HG03460 (cell line): ENCODE measurements around the gene SORCS1.
"Not testable (repeated sequence)": the region's sequence is repeated elsewhere in the genome, so short reads cannot be mapped to it uniquely, and the experiment has no call there.

Experiments
- ATAC-seq: cut with Tn5 transposase; IDR thresholded peaks from one replicate; pipeline ENCODE4 v1.9.1; 2021; ENCODE audit not compliant: unreplicated experiment

The SORCS1 gene

DNA sequence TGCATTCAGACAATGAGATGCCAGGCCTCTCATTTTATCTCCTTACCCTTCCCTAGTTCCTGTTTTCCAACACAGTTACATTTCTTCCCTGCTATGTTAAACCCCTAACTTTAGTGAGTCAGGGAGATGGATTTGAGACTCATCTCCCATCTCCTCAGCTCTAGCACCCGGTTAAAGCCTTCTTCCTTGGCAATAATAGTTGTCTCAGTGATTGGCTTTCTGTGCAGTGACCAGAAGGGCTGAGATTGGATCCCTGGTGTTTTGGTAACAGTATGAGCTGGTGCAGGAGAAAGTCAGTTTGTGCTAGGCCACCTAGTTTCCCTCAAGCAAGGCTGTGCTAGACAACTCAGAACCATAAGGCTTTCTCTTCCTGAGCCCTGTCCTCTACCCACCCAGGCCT is 212.5 kb downstream of the SORCS1 start:
- ATAC-seq: no peak

DNA sequence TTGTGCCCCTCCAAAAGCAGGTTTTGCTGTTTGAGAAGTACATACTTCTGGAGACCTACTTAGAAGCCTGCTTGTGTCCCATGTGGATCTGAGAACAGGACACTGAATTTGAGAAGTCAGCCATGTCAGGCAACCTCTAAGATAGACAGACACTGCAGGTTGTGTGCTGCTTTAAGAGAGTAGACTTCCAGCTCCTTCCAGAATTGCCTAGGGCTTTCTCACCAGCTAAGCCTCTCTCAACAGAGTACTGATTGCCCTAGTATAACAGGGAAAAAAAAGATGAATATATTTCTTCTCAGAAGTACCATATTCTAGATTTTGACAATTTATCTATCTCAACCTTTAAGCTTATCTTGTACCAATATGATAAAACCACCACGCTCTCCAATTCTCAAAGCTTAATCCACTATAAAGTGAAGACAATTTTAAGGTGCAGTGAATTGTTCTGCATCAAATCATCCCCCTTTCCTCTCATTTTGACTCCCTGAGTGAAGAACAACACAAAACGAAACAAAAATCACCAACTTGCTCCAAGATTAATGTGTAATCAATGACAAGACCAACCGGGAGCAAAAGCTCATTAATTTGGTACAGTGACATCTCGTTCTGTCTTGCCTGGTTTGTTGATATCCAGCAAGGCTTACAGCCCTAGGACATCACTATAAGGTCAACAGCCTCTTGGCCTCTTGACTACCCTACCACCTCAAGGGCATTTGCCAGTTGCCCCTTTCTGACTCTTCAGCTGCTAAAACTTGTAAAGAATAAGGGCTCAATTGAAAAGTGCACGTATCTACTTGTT is 214.6 kb downstream of the SORCS1 start:
- ATAC-seq: no peak

DNA sequence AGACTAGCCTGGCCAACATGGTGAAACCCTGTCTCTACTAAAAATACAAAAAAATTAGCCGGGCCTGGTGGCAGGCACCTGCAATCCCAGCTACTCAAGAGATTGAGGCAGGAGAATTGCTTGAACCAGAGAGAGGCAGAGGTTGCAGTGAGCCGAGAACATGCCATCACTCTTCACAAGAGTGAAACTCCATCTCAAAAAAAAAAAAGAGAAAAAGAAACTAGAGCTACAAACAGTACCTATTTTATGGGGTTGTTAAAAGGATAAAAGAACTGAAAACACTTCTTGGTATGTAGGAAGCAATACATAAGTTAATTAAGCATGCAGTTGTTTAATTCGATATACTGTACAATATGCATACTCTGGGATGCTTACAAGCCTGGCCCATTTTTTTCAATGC is 216.9 kb downstream of the SORCS1 start:
- no peak for ATAC-seq

DNA sequence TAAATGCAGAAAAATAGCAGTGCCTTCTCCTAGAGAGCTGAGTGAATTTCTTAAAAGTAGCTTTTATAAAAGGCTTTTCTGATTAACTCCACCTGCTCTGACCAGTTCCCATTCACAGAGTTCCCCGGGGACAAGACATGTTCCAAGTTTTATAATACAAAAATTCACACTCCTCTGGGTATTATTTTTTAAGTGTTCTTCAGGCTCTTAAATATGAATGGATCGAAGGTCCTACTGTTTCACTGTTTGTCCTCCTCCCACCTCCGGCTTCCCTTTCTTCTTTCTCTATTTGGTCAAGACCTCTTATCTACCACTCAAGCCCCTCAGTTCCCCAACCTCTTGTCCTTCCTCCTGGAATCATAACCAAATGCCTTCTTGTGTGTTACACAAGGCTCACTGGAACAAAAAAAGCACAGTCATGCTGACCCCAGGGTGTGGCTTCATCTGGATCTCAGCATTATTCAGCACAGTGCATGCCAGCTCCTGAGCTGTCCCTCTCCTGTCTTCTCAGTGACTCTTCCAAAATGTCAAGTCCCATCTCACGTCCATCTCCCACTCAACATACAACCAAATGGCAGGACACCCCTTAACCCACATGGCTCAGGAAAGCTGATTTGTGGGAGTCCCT is 222.4 kb downstream of the SORCS1 start:
- no peak for ATAC-seq

DNA sequence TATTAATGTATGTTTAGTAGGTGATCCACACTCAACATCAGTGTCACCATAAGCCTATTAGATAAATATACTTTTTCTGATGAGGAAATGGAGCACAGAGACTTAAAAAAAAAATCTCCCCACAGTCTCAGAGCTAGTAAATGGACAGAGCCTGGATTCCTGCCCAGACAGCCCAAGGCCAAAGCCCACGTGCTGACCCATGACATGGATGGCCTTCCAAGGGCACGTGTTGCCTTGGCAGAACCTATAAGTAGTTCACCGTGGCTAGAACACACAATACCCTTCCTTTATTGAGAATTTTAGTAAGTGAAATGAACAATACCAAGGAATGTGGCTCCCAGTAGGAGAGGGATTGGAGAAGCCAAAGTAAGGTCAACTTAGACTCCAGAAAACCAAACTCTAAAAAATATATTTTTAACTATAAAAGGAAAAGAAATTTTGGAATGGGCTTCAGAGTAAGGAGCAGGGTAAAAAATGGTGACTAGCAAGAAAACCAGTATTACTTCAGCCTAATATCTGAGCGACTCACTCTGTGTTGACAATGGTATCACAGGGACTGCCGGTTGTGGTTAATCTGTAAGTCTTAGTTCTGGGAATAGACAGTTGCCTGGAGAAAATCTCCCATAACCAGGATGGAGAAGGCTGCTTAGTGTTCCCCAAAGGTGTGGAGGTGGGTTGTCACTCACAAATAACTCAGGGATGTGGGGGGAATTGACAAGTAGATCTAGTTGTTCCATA is 223.0 kb downstream of the SORCS1 start:
- ATAC-seq: no peak

DNA sequence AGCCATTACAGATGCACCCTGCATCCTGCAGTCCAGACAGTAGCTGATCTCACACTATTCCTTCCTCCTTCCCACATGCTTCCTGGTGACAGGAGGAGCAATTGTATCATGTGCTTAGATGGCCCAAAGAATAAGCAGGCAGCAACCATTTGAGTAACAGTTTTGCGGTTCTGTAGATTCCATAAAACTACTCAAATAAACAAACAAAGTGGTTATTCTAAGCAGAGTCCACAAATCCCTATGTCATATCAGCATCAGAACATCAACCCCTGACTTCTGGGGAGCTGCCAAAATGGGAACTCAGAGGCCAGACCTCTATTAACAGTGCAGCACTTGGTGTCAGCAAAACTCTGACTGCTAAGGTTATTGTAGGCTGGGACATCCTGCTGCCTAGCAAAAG is 226.0 kb downstream of the SORCS1 start:
- ATAC-seq: no peak

DNA sequence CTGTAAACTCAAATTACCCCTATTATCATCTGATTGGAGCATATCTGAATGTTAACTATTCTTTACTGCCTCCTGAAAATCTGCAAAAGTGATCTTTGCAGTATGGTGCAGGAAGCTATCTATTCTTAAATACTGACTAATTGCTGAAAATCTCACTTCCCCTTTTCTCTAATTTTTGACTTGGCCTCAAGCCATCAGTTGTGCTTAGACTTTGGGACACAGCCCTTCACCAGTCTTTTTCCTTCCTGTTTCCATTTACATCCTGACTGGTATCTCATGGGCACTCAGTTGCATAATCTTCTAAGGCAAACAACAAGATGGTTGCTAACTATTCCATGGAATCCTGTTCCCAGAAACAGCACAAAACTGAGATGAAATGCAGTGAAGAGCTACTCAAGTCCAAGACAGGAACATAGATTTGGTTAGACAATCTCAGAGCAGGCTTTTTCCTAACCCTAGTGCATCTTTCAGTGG is 228.5 kb downstream of the SORCS1 start:
- peak; percentile 65 for ATAC-seq

DNA sequence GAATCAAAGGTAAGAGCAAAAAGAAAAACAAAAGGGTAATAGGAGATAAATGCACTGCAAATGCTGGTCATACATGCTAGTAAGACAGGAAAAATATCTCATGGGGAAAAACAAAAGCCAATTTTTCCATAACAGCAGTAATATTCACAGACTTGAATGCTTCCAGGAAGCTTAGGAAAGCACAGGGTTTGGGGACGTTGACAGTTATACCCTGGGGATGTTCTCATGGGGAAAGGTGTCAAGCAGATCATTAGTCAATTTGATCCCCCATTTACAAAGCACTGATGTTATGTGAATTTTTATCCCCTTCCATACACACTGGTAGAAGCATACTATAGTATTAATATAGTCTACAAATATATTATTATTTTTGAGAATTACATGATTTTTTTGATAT is 232.7 kb downstream of the SORCS1 start:
- ATAC-seq: no peak

DNA sequence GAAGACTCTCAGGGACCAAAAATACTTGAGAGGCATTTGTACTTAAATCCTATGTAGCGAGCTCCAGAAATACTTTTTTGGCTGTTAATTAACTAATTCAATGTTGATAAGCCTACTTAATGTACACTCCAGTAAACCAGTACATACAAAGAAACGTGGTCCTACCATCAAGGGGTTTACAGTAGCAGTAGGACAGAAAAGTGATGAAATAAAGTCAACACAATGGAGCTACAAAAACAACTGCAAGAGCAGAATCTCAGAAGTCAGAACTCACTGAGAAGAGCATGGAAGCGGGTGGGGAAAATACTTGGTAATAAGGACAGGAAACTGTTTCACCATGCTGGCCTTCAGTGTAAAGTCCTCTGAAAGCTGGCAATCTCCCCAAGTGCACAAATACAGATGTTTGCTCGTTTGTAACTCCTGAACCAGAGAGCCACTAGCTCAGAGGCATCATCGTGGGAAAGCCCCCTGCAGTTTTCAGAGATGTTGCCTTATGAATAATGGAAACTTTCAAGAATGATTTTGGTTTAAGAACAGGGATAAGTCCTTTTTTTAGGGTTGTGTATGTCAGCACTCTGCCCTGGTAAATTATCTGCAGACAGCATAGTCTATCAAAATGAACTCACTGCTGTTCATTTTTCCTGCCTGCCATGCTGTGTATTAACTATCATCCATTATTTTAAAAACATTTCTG is 233.2 kb downstream of the SORCS1 start:
- peak; percentile 72 for ATAC-seq

DNA sequence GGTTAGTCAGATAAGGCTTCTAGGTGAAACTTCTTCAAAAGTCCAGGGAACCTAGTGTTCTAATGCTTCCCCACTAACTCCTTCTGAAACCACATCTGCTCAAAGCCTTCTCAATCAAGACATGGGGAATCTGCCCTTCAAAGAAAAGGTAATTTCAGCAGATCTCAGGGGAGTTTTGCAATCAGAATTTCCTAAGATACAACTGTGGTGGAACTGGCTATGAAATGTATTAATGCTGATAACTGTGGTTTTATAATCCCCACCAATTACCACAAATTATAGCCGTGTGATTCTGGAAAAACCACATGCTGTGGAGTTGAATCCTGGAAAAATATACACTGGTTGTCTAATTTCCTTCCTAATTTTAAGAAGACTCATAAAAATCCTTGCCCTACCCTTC is 233.8 kb downstream of the SORCS1 start:
- ATAC-seq: no peak

DNA sequence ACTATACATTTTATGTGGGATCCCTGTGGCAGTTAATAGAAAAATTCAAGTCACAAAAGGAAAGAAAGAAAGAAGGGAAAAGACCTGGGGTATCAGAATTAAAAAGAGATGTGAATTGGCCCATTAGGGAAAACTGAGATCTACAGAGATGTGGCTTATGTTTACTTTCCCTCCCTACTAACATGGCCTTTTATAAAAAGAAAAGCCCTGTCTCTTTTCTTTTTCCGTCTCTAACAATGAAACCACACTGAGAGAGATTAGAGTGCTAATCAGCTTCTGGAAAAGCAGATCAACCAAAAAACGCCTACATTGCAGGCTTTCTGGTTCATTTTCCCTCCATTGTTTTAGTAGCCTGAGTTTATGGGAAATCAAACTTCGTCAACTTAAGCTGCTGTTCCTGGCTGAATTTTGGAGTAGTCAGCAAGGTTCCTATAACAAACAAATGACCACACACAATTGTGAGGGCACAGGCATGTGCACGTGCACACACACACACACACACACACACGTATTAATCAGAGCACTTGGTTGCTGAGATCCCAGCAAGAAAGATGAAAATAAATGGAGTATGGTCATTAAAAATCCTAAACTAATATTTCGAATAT is 235.1 kb downstream of the SORCS1 start:
- no peak for ATAC-seq

DNA sequence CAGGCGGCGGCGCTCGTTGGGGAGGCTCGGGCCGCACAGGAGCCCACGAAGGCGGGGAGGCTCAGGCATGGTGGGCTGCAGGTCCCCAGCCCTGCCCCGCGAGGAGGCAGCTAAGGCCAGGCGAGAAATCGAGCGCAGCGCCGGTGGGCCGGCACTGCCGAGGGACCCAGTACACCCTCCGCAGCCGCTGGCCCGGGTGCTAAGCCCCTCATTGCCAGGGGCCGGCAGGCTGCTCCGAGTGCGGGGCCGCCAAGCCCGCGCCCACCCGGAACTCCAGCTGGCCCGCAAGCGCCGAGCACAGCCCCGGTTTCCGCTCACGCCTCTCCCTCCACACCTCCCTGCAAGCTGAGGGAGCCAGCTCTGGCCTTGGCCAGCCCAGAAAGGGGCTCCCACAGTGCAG is 236.4 kb downstream of the SORCS1 start:
- ATAC-seq: not testable (repeated sequence)

DNA sequence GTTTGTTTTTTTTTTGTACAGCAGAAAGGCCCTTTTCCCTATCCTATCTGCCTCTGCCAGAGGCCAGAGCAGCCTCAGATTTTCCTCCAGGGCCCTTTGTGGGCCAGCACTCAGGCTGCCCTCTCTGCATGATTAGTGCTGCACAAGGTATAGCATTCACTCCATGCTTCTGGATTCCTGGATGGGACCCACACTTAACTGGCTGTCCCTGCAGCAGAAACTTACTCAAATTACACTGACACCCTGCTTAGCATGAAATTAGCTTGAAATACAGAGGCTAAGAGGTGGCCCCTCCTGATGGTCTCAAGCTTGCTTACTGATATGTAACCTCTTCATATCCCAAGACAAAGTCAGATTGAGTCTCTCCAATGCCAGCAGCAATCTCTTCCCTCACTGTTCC is 239.3 kb downstream of the SORCS1 start:
- no peak for ATAC-seq

DNA sequence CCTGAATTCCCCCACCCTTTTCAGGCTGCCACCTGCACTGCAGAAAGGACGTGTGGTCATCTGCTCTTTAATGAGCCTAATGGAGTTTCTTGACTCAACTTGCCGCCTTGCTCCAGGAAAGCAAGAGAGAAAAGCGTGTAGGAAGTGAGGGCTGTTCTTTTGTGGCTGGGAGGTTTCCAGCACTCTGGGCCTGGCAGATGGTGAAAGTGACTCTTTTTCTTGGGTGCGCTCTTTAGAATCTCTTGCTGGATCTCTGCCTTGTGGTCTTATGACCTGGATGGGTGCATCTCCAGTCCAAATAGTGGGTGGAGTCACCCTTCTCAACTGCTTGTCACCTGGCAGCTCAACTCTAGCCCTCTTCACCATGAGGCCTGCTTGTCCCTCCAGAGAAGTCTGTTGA is 244.0 kb downstream of the SORCS1 start:
- ATAC-seq: no peak

DNA sequence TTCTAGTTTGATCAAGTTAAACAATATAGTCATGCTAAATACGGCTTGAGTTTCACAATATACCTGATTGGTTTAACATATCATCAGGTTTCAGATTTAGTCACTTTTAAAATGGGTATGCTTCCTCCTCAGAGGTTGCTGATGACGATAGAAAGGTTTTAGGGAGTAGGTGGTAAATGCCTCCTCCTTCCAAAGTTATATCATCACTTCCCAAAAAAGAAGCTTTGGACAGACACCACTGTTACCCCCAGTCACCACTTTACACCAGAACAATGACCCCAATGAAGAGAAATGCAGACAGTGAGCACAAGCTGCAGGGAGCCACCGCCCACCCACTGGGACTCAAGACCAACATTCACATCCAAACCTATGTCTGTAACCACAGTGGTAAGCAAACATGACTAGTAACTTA is 244.6 kb downstream of the SORCS1 start:
- ATAC-seq: peak; percentile 75

DNA sequence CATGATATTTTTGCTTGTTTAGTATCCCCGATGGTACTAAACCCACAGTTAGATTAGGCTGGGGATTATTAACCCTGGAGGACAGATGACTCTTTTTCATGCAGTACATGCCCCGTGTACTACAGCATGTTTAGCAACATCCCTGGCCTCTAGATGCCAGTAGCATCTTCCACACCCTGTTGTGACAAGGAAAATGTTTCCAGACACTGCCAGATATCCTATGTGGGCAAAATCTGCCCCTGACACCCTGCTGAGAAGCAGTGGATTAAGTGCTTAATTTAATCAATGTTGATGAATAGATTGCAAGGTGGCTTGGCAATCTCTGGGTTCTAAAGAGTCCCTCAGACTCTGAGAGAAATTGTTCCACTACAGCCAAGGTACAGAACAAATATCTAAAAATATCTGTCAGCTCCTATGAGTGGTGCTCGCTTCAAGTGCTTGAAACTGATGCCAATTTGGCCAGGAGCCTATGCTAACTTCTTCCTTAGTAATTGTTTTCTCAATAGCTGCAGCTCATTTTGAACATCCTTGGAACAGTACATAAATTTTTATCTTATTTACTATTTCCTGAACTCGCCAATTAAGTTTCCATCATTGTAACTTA is 247.0 kb downstream of the SORCS1 start:
- no peak for ATAC-seq

DNA sequence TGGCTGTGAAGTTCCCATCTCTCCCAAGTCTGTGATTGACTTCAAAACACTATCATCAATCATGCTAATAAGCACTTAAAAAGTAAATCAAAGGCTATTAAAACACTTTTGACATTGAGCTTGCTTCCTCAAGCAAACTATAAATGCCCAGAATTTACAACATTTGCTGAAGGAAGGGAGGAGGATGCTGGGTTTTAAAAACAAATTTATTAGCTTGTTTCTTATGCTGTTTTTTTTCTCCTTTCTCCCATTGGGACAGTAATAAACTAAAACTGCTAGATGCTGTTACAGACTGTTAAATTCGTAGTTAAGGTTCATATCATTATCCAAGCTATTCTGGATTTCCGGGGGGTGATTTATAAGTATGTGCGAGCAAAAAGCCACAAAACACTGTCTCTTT is 250.5 kb downstream of the SORCS1 start:
- ATAC-seq: no peak

DNA sequence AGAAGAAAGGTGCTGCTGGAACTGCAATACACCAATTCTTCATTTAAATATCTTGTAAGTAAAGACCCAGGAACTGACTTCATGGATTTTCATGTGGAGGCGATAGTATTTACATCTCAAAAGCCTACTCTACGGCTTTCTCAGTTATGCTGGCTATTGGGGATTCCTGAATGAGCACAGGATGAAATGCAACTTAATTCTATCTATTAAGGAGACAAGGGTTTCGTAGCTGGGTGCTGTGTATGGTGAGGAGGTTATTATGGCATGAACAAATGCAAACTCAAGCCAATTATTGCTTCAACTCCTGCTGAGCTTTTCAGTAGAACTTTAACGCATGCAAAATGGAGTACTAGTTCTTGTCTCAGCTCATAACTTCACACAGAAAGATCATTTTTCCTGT is 251.2 kb downstream of the SORCS1 start:
- no peak for ATAC-seq

DNA sequence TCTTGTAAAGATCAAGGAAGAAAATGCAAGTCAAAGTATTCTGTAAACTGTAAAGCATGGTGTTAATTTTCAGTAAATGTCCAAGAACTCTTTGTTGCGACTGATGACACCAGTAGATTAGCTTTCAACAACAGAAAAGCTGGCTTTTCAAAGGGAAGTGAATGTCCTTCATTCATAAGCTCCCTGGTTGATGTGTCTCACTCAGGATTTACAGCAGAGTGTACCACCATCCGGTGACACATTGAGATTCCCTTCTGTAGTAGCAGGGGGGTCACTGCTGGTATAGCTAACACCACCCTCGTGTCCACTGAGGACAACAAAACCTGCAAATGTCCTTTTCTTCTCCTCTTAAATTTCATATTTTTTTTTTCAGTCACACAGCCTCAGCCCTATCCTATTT is 253.4 kb downstream of the SORCS1 start:
- ATAC-seq: no peak

DNA sequence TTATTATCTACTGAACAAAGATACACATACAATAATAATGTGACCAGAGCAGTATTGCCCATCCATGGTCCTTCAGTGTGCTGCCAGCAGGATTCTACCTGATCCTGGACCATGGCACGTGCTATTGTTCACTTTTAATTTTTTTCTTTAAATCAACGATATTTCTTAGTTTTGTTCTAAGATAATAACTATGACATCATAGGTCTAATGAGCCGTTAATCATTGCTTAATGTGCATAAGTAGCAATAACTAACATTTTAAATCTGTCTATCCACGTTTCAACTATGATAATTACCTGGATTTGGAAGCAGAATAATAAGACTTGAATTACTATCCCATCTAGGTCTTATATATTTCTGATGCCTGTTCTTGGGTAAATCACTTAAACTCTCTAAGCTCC is 253.8 kb downstream of the SORCS1 start:
- no peak for ATAC-seq

DNA sequence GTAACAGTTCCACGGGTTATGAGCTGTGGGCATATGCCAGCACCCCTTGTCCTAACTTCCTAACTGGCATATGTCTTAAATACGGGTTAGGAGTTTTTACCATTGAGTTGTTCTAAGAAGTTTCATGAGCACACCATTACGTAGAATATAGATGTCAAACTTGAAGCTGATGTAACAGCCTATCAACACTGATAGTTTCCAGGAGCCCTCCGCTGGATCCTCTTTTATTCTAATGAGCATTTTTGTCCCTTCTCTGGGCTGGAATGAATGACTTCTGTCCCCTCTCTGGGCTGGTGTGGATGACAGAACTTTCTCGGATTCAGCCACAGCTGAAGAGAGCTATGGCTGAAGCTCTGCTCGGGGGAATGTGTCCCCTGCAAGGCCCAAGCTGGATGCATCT is 256.3 kb downstream of the SORCS1 start:
- no peak for ATAC-seq
